ENCODE measurements around the gene DNAH3.
"Not testable (repeated sequence)": the region's sequence is repeated elsewhere in the genome, so short reads cannot be mapped to it uniquely, and the experiment has no call there.

Gene DNAH3

GRCh38 chr16:21158208-21159110, 7.8 kb upstream of the DNAH3 start, which contains the start of gene LDAF1:
TSS of gene LDAF1 (plus strand) at chr16:21158674. CDS start at chr16:21161183, 2,509 bp downstream.
- peaks cover 8% of the 10 kb centered on the region for H3K36me3 Mint-ChIP-seq (ENCODE audit: low read depth)
- H3K4me3 Mint-ChIP-seq, result peak within 1 kb of the TSS; percentile 86
- peaks cover 23% of the 10 kb centered on the region for H3K4me1 Mint-ChIP-seq (ENCODE audit: low read depth)
- H3K27ac Mint-ChIP-seq, result peak within 1 kb of the TSS; percentile 40
- H3K9me3 Mint-ChIP-seq, result no peaks in the 10 kb centered on the region
- H3K27me3 Mint-ChIP-seq, result no peaks in the 10 kb centered on the region

GRCh38 chr16:21157632-21158031, 7.0 kb upstream of the DNAH3 start:
- Mint-ChIP-seq H3K9me3 (no peaks in the 10 kb centered on the region), H3K36me3 (ENCODE audit: low read depth) (peaks cover under 1% of the 10 kb centered on the region), H3K27ac (no peak overlapping the region), H3K4me3 (peak overlapping the region; percentile 86), H3K4me1 (ENCODE audit: low read depth) (peaks cover 20% of the 10 kb centered on the region), H3K27me3 (no peaks in the 10 kb centered on the region)

- Mint-ChIP-seq H3K4me1 (ENCODE audit: low read depth) (peaks cover 20% of the 10 kb centered on the region), H3K27ac (no peak overlapping the region), H3K4me3 (no peak overlapping the region), H3K36me3 (ENCODE audit: low read depth) (no peaks in the 10 kb centered on the region), H3K27me3 (no peaks in the 10 kb centered on the region), H3K9me3 (no peaks in the 10 kb centered on the region)
Observed at GRCh38 chr16:21156767-21157467, 6.3 kb upstream of the DNAH3 start.

GRCh38 chr16:21156011-21156410, 5.4 kb upstream of the DNAH3 start:
- H3K27me3 Mint-ChIP-seq; H3K36me3 Mint-ChIP-seq (ENCODE audit: low read depth); H3K9me3 Mint-ChIP-seq; H3K4me3 Mint-ChIP-seq; H3K27ac Mint-ChIP-seq: not testable (repeated sequence)
- H3K4me1 Mint-ChIP-seq (ENCODE audit: low read depth), result peaks cover 20% of the 10 kb centered on the region

GRCh38 chr16:21153124-21153729, 2.6 kb upstream of the DNAH3 start:
- not testable (repeated sequence) for H3K36me3 Mint-ChIP-seq (ENCODE audit: low read depth); H3K4me1 Mint-ChIP-seq (ENCODE audit: low read depth); H3K9me3 Mint-ChIP-seq; H3K4me3 Mint-ChIP-seq; H3K27ac Mint-ChIP-seq
- peaks cover 20% of the 10 kb centered on the region for H3K27me3 Mint-ChIP-seq

- not testable (repeated sequence) for H3K4me3 Mint-ChIP-seq; H3K9me3 Mint-ChIP-seq; H3K27ac Mint-ChIP-seq; H3K36me3 Mint-ChIP-seq (ENCODE audit: low read depth); H3K4me1 Mint-ChIP-seq (ENCODE audit: low read depth)
- peaks cover 23% of the 10 kb centered on the region for H3K27me3 Mint-ChIP-seq
Observed at GRCh38 chr16:21152160-21153030, 1.7 kb upstream of the DNAH3 start.

- Mint-ChIP-seq H3K27me3 (peaks cover 25% of the 10 kb centered on the region), H3K27ac (no peak overlapping the region)
Observed at GRCh38 chr16:21145738-21146137, 4.9 kb downstream of the DNAH3 start.

GRCh38 chr16:21134053-21134452, 16.6 kb downstream of the DNAH3 start:
- Mint-ChIP-seq H3K27ac (no peak overlapping the region), H3K36me3 (ENCODE audit: low read depth) (no peaks in the 10 kb centered on the region), H3K4me1 (ENCODE audit: low read depth) (no peaks in the 10 kb centered on the region)

More at GRCh38 chr16:21145738-21146137, 4.9 kb downstream of the DNAH3 start:
- Mint-ChIP-seq H3K4me3 (no peak overlapping the region), H3K9me3 (peaks cover 5% of the 10 kb centered on the region), H3K4me1 (ENCODE audit: low read depth) (no peaks in the 10 kb centered on the region), H3K36me3 (ENCODE audit: low read depth) (no peaks in the 10 kb centered on the region)

GRCh38 chr16:21130811-21131210, 19.8 kb downstream of the DNAH3 start:
- no peaks in the 10 kb centered on the region for H3K36me3 Mint-ChIP-seq (ENCODE audit: low read depth)
- H3K4me1 Mint-ChIP-seq (ENCODE audit: low read depth), result no peaks in the 10 kb centered on the region
- no peaks in the 10 kb centered on the region for H3K27me3 Mint-ChIP-seq
- no peak overlapping the region for H3K27ac Mint-ChIP-seq
- no peak overlapping the region for H3K4me3 Mint-ChIP-seq
- H3K9me3 Mint-ChIP-seq, result no peaks in the 10 kb centered on the region

More at GRCh38 chr16:21134053-21134452, 16.6 kb downstream of the DNAH3 start:
- Mint-ChIP-seq H3K4me3 (no peak overlapping the region), H3K27me3 (peaks cover 4% of the 10 kb centered on the region), H3K9me3 (no peaks in the 10 kb centered on the region)

- Mint-ChIP-seq H3K27ac (no peak overlapping the region), H3K36me3 (ENCODE audit: low read depth) (no peaks in the 10 kb centered on the region), H3K4me1 (ENCODE audit: low read depth) (no peaks in the 10 kb centered on the region), H3K9me3 (no peaks in the 10 kb centered on the region), H3K27me3 (no peaks in the 10 kb centered on the region), H3K4me3 (no peak overlapping the region)
Observed at GRCh38 chr16:21128991-21129390, 21.7 kb downstream of the DNAH3 start.

GRCh38 chr16:21126518-21126917, 24.1 kb downstream of the DNAH3 start:
- H3K27me3 Mint-ChIP-seq, result no peaks in the 10 kb centered on the region
- H3K27ac Mint-ChIP-seq, result no peak overlapping the region
- H3K4me3 Mint-ChIP-seq, result no peak overlapping the region
- H3K9me3 Mint-ChIP-seq, result no peaks in the 10 kb centered on the region
- no peaks in the 10 kb centered on the region for H3K4me1 Mint-ChIP-seq (ENCODE audit: low read depth)
- H3K36me3 Mint-ChIP-seq (ENCODE audit: low read depth), result no peaks in the 10 kb centered on the region

GRCh38 chr16:21125191-21125590, 25.5 kb downstream of the DNAH3 start:
- Mint-ChIP-seq H3K27ac (no peak overlapping the region), H3K4me3 (no peak overlapping the region), H3K27me3 (no peaks in the 10 kb centered on the region)

GRCh38 chr16:21120976-21121520, 29.6 kb downstream of the DNAH3 start:
- Mint-ChIP-seq H3K36me3 (ENCODE audit: low read depth) (no peaks in the 10 kb centered on the region), H3K27me3 (no peaks in the 10 kb centered on the region), H3K27ac (no peak overlapping the region), H3K9me3 (no peaks in the 10 kb centered on the region), H3K4me1 (ENCODE audit: low read depth) (no peaks in the 10 kb centered on the region), H3K4me3 (no peak overlapping the region)

More at GRCh38 chr16:21125191-21125590, 25.5 kb downstream of the DNAH3 start:
- H3K36me3 Mint-ChIP-seq (ENCODE audit: low read depth), result no peaks in the 10 kb centered on the region
- no peaks in the 10 kb centered on the region for H3K9me3 Mint-ChIP-seq
- no peaks in the 10 kb centered on the region for H3K4me1 Mint-ChIP-seq (ENCODE audit: low read depth)

- Mint-ChIP-seq H3K4me3 (no peak overlapping the region), H3K4me1 (ENCODE audit: low read depth) (no peaks in the 10 kb centered on the region), H3K27ac (no peak overlapping the region)
Observed at GRCh38 chr16:21117567-21117966, 33.1 kb downstream of the DNAH3 start.

More at GRCh38 chr16:21117567-21117966, 33.1 kb downstream of the DNAH3 start:
- Mint-ChIP-seq H3K27me3 (no peaks in the 10 kb centered on the region), H3K9me3 (no peaks in the 10 kb centered on the region), H3K36me3 (ENCODE audit: low read depth) (no peaks in the 10 kb centered on the region)

All from stimulated activated naive CD8-positive, alpha-beta T cell treated with anti-CD3 and anti-CD28 coated beads, Interleukin-15, Interleukin-2, amounts not matched to agents 100 ng/mL and 50 ng/mL, for 24 hours (primary cell).